Loucy (cell line): ENCODE results near the gene MYMX.
A peak's percentile ranks its signal among the peaks of the same experiment; 100 is the strongest.

Experiments used
- H2AFZ ChIP-seq: fragments of 200-600 bp; sonication (generic); 2 replicates; pipeline ENCODE4 v1.6.0; 2016; ENCODE audit warnings: antibody characterized with exemption, mild to moderate bottlenecking, low read length, moderate library complexity
- H3F3A ChIP-seq: fragments of 200-600 bp; 2 replicates; pipeline ENCODE4 v1.6.0; 2016; ENCODE audit warnings: antibody characterized with exemption, low read depth, mild to moderate bottlenecking
- H3K27me3 ChIP-seq: fragments of 200-600 bp; sonication (generic); 2 replicates; pipeline ENCODE4 v1.6.1; 2014; ENCODE audit warnings: low read length, mild to moderate bottlenecking; ENCODE audit not compliant: insufficient read depth, poor library complexity, severe bottlenecking
- H3K36me3 ChIP-seq: fragments of 200-600 bp; sonication (generic); 2 replicates; pipeline ENCODE4 v1.6.1; 2016; ENCODE audit warnings: low read length; ENCODE audit not compliant: insufficient read depth
- H3K4me1 ChIP-seq: fragments of 200-600 bp; sonication (generic); 2 replicates; pipeline ENCODE4 v1.5.1; 2014; ENCODE audit warnings: low read length, mild to moderate bottlenecking; ENCODE audit not compliant: insufficient read depth, poor library complexity, severe bottlenecking
- H3K4me2 ChIP-seq: fragments of 200-600 bp; sonication (generic); 2 replicates; pipeline ENCODE4 v1.6.0; 2014; ENCODE audit warnings: antibody characterized with exemption, low read length, low read depth, mild to moderate bottlenecking; ENCODE audit not compliant: poor library complexity, severe bottlenecking
- H3K4me3 ChIP-seq: fragments of 200-600 bp; sonication (generic); 2 replicates; pipeline ENCODE4 v1.5.1; 2014; ENCODE audit warnings: low read length, mild to moderate bottlenecking, mixed read lengths; ENCODE audit not compliant: poor library complexity, severe bottlenecking
- H3K79me2 ChIP-seq: fragments of 200-600 bp; sonication (generic); 2 replicates; pipeline ENCODE4 v1.6.1; 2014; ENCODE audit warnings: low read length; ENCODE audit not compliant: insufficient read depth
- H3K9ac ChIP-seq: fragments of 200-600 bp; sonication (generic); 2 replicates; pipeline ENCODE4 v1.6.0; 2014; ENCODE audit warnings: mild to moderate bottlenecking, low read depth, low read length, moderate library complexity; ENCODE audit not compliant: poor library complexity, severe bottlenecking
- H3K9me2 ChIP-seq: fragments of 200-600 bp; sonication (generic); replicated peaks from 2 replicates; pipeline ENCODE4 v1.6.1; 2016; ENCODE audit warnings: low read depth, low read length, mixed read lengths
- H3K9me3 ChIP-seq: fragments of 200-600 bp; sonication (generic); 2 replicates; pipeline ENCODE4 v1.6.1; 2014; ENCODE audit warnings: mild to moderate bottlenecking, antibody characterized with exemption, low read length, low read depth; ENCODE audit not compliant: insufficient read depth
- H4K20me1 ChIP-seq: fragments of 200-600 bp; sonication (generic); 2 replicates; pipeline ENCODE4 v1.6.0; 2014; ENCODE audit warnings: antibody characterized with exemption, low read length, mild to moderate bottlenecking; ENCODE audit not compliant: insufficient read depth, poor library complexity, severe bottlenecking
- EZH2phosphoT487 ChIP-seq: fragments of 200-600 bp; IDR thresholded peaks from 2 replicates; pipeline ENCODE4 v1.6.1; 2018; ENCODE audit warnings: antibody characterized with exemption, mild to moderate bottlenecking, moderate library complexity, borderline replicate concordance
- TF ChIP-seq, protein P1 (sequence below): fragments of 200-600 bp; sonication (generic); conservative IDR thresholded peaks from 2 replicates; pipeline ENCODE4 v1.5.1; 2014; ENCODE audit warnings: mild to moderate bottlenecking, antibody characterized with exemption, low read length

The MYMX gene

DNA sequence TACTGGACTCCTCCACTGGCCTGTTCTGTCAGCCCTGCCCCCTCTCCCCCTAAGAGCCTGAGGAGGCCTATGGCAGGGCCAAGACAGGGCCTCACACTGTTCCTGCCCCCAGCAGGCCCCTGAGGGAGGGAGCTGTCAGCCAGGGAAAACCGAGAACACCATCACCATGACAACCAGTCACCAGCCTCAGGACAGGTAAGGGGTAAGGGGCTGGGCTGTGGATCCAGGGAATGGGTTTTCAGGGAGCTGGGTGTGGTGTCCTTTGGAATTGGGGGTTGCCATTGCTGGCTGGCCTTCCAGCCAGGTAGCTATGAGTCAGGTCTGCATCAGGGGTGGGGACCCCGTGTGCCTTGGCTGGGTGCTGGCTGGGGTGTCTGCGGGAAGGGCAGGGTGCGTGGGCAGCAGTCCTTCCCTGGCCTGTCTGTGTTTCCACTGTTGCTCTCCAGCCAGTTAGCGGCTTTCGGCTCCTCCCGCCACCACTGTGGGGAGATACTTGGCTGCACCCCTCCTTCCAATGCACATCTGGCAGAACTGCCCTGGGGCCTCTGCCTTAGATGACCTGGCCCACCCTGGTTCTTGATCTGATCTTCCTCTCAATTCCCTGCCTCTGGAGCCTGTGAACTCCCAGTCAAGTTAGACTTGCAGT lies 10.5 kb downstream of the MYMX start:
- Histone ChIP-seq H3F3A (0 out of 2 replicates have a peak, but pooled peaks cover 2% of the 10 kb centered on the region), H3K9ac (peak overlapping the region; percentile 10), H3K79me2 (peaks cover 34% of the 10 kb centered on the region), H3K9me2 (no peaks in the 10 kb centered on the region), H3K9me3 (no peaks in the 10 kb centered on the region), H3K4me3 (no peak overlapping the region), H3K4me2 (no peak overlapping the region), H2AFZ (no peak overlapping the region), H4K20me1 (no peaks in the 10 kb centered on the region), H3K4me1 (peaks cover 33% of the 10 kb centered on the region), H3K36me3 (peaks cover 5% of the 10 kb centered on the region; the same call in 1 of the 2 replicates), H3K27me3 (no peaks in the 10 kb centered on the region)
- no peak for TF ChIP-seq EZH2phosphoT487
- TF ChIP-seq, protein P1, sequence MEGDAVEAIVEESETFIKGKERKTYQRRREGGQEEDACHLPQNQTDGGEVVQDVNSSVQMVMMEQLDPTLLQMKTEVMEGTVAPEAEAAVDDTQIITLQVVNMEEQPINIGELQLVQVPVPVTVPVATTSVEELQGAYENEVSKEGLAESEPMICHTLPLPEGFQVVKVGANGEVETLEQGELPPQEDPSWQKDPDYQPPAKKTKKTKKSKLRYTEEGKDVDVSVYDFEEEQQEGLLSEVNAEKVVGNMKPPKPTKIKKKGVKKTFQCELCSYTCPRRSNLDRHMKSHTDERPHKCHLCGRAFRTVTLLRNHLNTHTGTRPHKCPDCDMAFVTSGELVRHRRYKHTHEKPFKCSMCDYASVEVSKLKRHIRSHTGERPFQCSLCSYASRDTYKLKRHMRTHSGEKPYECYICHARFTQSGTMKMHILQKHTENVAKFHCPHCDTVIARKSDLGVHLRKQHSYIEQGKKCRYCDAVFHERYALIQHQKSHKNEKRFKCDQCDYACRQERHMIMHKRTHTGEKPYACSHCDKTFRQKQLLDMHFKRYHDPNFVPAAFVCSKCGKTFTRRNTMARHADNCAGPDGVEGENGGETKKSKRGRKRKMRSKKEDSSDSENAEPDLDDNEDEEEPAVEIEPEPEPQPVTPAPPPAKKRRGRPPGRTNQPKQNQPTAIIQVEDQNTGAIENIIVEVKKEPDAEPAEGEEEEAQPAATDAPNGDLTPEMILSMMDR: no peak

DNA sequence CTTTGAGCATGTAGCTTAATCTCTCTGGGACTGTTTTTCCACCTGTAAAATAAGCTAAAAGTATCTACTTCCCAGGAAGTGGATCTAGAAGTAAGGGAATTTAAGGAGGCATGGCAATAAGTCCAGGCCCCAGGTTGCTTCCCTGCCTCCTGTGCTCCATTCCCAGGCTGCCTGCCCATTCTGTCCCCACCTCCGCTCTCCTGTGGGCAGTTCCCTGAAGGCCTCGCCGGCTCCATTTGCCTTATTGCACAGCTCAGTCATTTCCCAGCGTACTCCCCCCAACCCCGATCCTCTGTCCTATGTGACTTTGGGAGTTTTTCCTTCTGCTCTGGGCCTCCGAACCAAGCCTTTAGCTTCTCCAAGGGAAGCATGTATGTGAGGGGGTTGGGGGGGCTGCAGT lies 11.3 kb downstream of the MYMX start:
- peaks cover 5% of the 10 kb centered on the region; the same call in 1 of the 2 replicates for H3K36me3 ChIP-seq
- H3K27me3 ChIP-seq: no peaks in the 10 kb centered on the region
- no peaks in the 10 kb centered on the region for H3K9me2 ChIP-seq
- H3K4me2 ChIP-seq: no peak overlapping the region
- H3K4me1 ChIP-seq: peaks cover 26% of the 10 kb centered on the region
- H2AFZ ChIP-seq: no peak overlapping the region
- H3F3A ChIP-seq: no peaks in the 10 kb centered on the region
- no peak overlapping the region for H3K9ac ChIP-seq
- no peaks in the 10 kb centered on the region for H4K20me1 ChIP-seq
- no peaks in the 10 kb centered on the region for H3K9me3 ChIP-seq
- no peak overlapping the region for H3K4me3 ChIP-seq
- peaks cover 34% of the 10 kb centered on the region for H3K79me2 ChIP-seq
- TF ChIP-seq, protein P1: no peak
- no peak for TF ChIP-seq EZH2phosphoT487

DNA sequence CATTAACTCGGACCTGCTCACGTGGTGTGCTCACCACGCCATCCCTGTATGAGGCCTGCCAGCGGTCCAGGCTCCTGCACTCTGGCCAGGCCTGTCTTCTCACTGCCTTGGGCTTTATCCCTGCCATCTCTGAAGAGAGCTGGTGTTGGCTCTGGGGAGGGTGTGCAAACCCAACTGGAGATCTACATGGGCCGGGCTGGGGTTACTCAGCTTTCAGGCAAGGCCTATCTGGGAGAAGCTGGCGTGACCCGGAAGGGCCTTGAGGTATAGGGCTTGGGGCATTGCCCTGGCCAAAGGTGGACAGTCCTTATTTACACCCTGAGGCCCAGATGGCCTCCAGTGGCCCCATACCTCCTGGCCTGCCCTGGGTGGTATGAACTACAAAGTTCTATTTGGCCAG lies 11.7 kb downstream of the MYMX start:
- Histone ChIP-seq H2AFZ (no peak overlapping the region), H3K9me3 (no peaks in the 10 kb centered on the region), H3K79me2 (peaks cover 34% of the 10 kb centered on the region), H3F3A (no peaks in the 10 kb centered on the region), H3K36me3 (peaks cover 5% of the 10 kb centered on the region; the same call in 1 of the 2 replicates), H4K20me1 (no peaks in the 10 kb centered on the region), H3K9ac (no peak overlapping the region), H3K27me3 (no peaks in the 10 kb centered on the region), H3K4me2 (no peak overlapping the region), H3K4me1 (peaks cover 25% of the 10 kb centered on the region), H3K4me3 (no peak overlapping the region), H3K9me2 (no peaks in the 10 kb centered on the region)
- no peak for TF ChIP-seq EZH2phosphoT487
- TF ChIP-seq, protein P1: no peak
